HepG2 (cell line): Measurements from ENCODE around the gene TCAP. TPM values are rescaled to one million over a fixed set of nuclear protein-coding genes. Genes with fewer than 3 reads are reported as not detected.
A peak's percentile ranks its signal among the peaks of the same experiment; 100 is the strongest.

Experiments
- CCAR2 ChIP-seq: fragments of 200-400 bp; formaldehyde crosslinking; optimal IDR thresholded peaks from 2 replicates; pipeline ENCODE3; 2018; ENCODE audit warnings: low read depth, mild to moderate bottlenecking, low read length, moderate library complexity
- EEA1 ChIP-seq: sonication (generic); formaldehyde crosslinking; IDR thresholded peaks from 2 replicates; pipeline ENCODE4 v1.5.1; 2020; ENCODE audit warnings: mild to moderate bottlenecking, missing genetic modification reagents, borderline replicate concordance
- FUBP1 ChIP-seq: sonication (generic); formaldehyde crosslinking; IDR thresholded peaks from 2 replicates; pipeline ENCODE4 v1.5.1; 2020; ENCODE audit warnings: missing genetic modification reagents, mild to moderate bottlenecking, borderline replicate concordance
- GABPB1 ChIP-seq: IDR thresholded peaks from 2 replicates; pipeline ENCODE4 v1.6.1; 2016; ENCODE audit warnings: mild to moderate bottlenecking, missing genetic modification reagents, moderate library complexity, missing compliant biosample characterization
- HIC2 ChIP-seq: sonication (generic); formaldehyde crosslinking; IDR thresholded peaks from 2 replicates; pipeline ENCODE4 v1.9.0; 2022; ENCODE audit warnings: low read depth, missing genetic modification reagents
- HMG20B ChIP-seq: conservative IDR thresholded peaks from 2 replicates; pipeline ENCODE4 v1.6.1; 2016; ENCODE audit warnings: missing genetic modification reagents, missing compliant biosample characterization
- HNRNPLL ChIP-seq: fragments of 200-400 bp; formaldehyde crosslinking; IDR thresholded peaks from 2 replicates; pipeline ENCODE4 v1.6.1; 2017; ENCODE audit warnings: mild to moderate bottlenecking, low read depth, low read length; ENCODE audit not compliant: poor library complexity, severe bottlenecking
- HOXA3 ChIP-seq: sonication (generic); formaldehyde crosslinking; IDR thresholded peaks from 2 replicates; pipeline ENCODE4 v1.5.0; 2020; ENCODE audit warnings: missing genetic modification reagents
- HOXD1 ChIP-seq: sonication (generic); formaldehyde crosslinking; IDR thresholded peaks from 2 replicates; pipeline ENCODE4 v1.5.0; 2020; ENCODE audit warnings: missing genetic modification reagents
- KDM2A ChIP-seq: sonication (generic); formaldehyde crosslinking; IDR thresholded peaks from 2 replicates; pipeline ENCODE4 v1.4.0; 2020; ENCODE audit warnings: low read depth, missing genetic modification reagents, borderline replicate concordance
- MEIS2 ChIP-seq: sonication (generic); formaldehyde crosslinking; IDR thresholded peaks from 2 replicates; pipeline ENCODE4 v1.9.0; 2021; ENCODE audit warnings: mild to moderate bottlenecking, missing genetic modification reagents
- NR0B2 ChIP-seq: sonication (generic); formaldehyde crosslinking; IDR thresholded peaks from 2 replicates; pipeline ENCODE4 v1.4.0; 2020; ENCODE audit warnings: mild to moderate bottlenecking, missing genetic modification reagents
- NR2F6 ChIP-seq, 2 experiments: IDR thresholded peaks; 2 replicates each; pipeline ENCODE4 v1.6.1; 2016; ENCODE audit warnings: antibody characterized with exemption in 1 of 2, mild to moderate bottlenecking in 1 of 2
- PRDM4 ChIP-seq: sonication (generic); formaldehyde crosslinking; IDR thresholded peaks from 2 replicates; pipeline ENCODE4 v1.9.0; 2021; ENCODE audit warnings: missing genetic modification reagents, borderline replicate concordance
- SOX13 ChIP-seq, 3 experiments: fragments of 450-650 bp in 1 of 3; sonication (generic) in 1 of 3; formaldehyde crosslinking in 1 of 3; IDR thresholded peaks in 2 of 3; conservative IDR thresholded peaks in 1 of 3; 2 replicates each; pipeline versions ENCODE4 v1.5.0 to v1.6.1; 2016 to 2020; ENCODE audit warnings: antibody characterized with exemption in 1 of 3, mild to moderate bottlenecking in 1 of 3, missing compliant biosample characterization in 1 of 3, missing genetic modification reagents in 1 of 3, moderate library complexity in 1 of 3
- SP5 ChIP-seq: IDR thresholded peaks from 2 replicates; pipeline ENCODE4 v1.6.1; 2016; ENCODE audit warnings: low read depth, borderline replicate concordance
- STAG1 ChIP-seq: sonication (generic); formaldehyde crosslinking; IDR thresholded peaks from 2 replicates; pipeline ENCODE4 v1.4.0; 2020; ENCODE audit warnings: missing genetic modification reagents
- TAF1 ChIP-seq: sonication (generic); formaldehyde crosslinking; IDR thresholded peaks from 2 replicates; pipeline ENCODE4 v1.4.0; 2020; ENCODE audit warnings: missing genetic modification reagents
- ZBTB38 ChIP-seq: sonication (generic); formaldehyde crosslinking; IDR thresholded peaks from 2 replicates; pipeline ENCODE4 v1.5.1; 2020; ENCODE audit warnings: mild to moderate bottlenecking, missing genetic modification reagents
- ZBTB42 ChIP-seq: sonication (generic); formaldehyde crosslinking; IDR thresholded peaks from 2 replicates; pipeline ENCODE4 v1.5.0; 2020; ENCODE audit warnings: mild to moderate bottlenecking, missing genetic modification reagents
- ZNF263 ChIP-seq: sonication (generic); formaldehyde crosslinking; IDR thresholded peaks from 2 replicates; pipeline ENCODE4 v1.4.0; 2020; ENCODE audit warnings: missing genetic modification reagents
- ZNF431 ChIP-seq: sonication (generic); formaldehyde crosslinking; IDR thresholded peaks from 2 replicates; pipeline ENCODE4 v1.9.0; 2022; ENCODE audit warnings: missing genetic modification reagents, low read depth, mild to moderate bottlenecking, borderline replicate concordance
- ZNF777 ChIP-seq: sonication (generic); formaldehyde crosslinking; IDR thresholded peaks from 2 replicates; pipeline ENCODE4 v1.4.0; 2020; ENCODE audit warnings: missing genetic modification reagents
- polyA plus RNA-seq, 8 experiments: library from polyadenylated mRNA; depleted of rRNA in 3 of 8; stranded (reverse) in 7 of 8; unstranded in 1 of 8; fragments of >200 nt; fragmentation: Illumina TruSeq in 4 of 8; extraction: Trizol in 4 of 8; gene quantifications; 2 replicates each; pipeline versions ENCODE4 v1.2.1 to v1.2.3, GENCODE V29; 2011 to 2016; ENCODE audit warnings: low read depth in 4 of 8, missing spikeins in 1 of 8, mixed read lengths in 1 of 8; ENCODE audit not compliant: insufficient read depth in 1 of 8
- total RNA-seq, 5 experiments: library from RNA; depleted of rRNA; stranded (reverse); fragments of >200 nt; fragmentation: Illumina TruSeq; extraction: Trizol; gene quantifications; 2 replicates each; pipeline ENCODE4 v1.2.3, GENCODE V29; 2016; ENCODE audit warnings: low read depth in 1 of 5

Gene TCAP
- total and polyA plus RNA-seq, 2 of the 13 experiments (the other 11 are each of a cell fraction or from before 2014, with no cell fraction given) = 0.24 to 0.65 TPM

GRCh38 chr17:39674702-39675389 is 9.7 kb downstream of the TCAP start (continued):
- TF ChIP-seq SP5 (CRISPR knock-in tag) (peak; percentile 90), HIC2 (CRISPR knock-in tag) (peak; percentile 17; the same call in 1 of the 2 replicates), ZNF777 (CRISPR knock-in tag) (no peak), KDM2A (CRISPR knock-in tag) (peak; percentile 57; the same call in 1 of the 2 replicates), ZNF431 (CRISPR knock-in tag) (no peak), NR2F6 (IDR thresholded peaks at IDR 0.05) (peak; percentile 63; the same call in 1 of the 2 replicates), NR2F6 (CRISPR knock-in tag; IDR thresholded peaks at IDR 0.05) (peak; percentile 75), TAF1 (peak; percentile 48; the same call in 1 of the 2 replicates), HMG20B (CRISPR knock-in tag) (no peak), FUBP1 (no peak), CCAR2 (no peak), GABPB1 (CRISPR knock-in tag) (peak; percentile 88), ZNF263 (CRISPR knock-in tag) (peak; percentile 86), HNRNPLL (peak; percentile 47), ZBTB42 (CRISPR knock-in tag) (peak; percentile 84; the same call in 1 of the 2 replicates), HOXD1 (CRISPR knock-in tag) (no peak), SOX13 (IDR thresholded peaks at IDR 0.05) (no peak), SOX13 (CRISPR knock-in tag; conservative IDR thresholded peaks at IDR 0.05 in 1 of 2, IDR thresholded peaks at IDR 0.05 in 1 of 2) (peak in 1 of 2 experiments; percentile 55; a peak in 2 of 4 replicates), HOXA3 (CRISPR knock-in tag) (0 out of 2 replicates have a peak, but pooled peaks have one; percentile 28), STAG1 (CRISPR knock-in tag) (no peak), ZBTB38 (CRISPR knock-in tag) (0 out of 2 replicates have a peak, but pooled peaks have one; percentile 33), MEIS2 (peak; percentile 26; the same call in 1 of the 2 replicates), NR0B2 (CRISPR knock-in tag) (no peak), EEA1 (CRISPR knock-in tag) (no peak), PRDM4 (CRISPR knock-in tag) (no peak)
